ENCODE measurements around the gene ZGRF1.
"Not testable (repeated sequence)": the region's sequence is repeated elsewhere in the genome, so short reads cannot be mapped to it uniquely, and the experiment has no call there.

Gene ZGRF1

GRCh38 chr4:112523764-112524505, 112.8 kb downstream of the ZGRF1 start:
- Histone ChIP-seq H3K4me3 (ENCODE audit: low read length) (peak overlapping the region; percentile 20), H3K4me1 (ENCODE audit: insufficient read depth, low read length) (peaks cover 36% of the 10 kb centered on the region), H3K9me3 (ENCODE audit: low read length) (no peaks in the 10 kb centered on the region), H3K36me3 (ENCODE audit: insufficient read depth, low read length) (no peaks in the 10 kb centered on the region), H3K27me3 (ENCODE audit: insufficient read depth, low read length) (peaks cover 43% of the 10 kb centered on the region), H2AFZ (ENCODE audit: low read depth, low read length) (no peak overlapping the region)

- no peaks in the 10 kb centered on the region for H3K36me3 ChIP-seq (ENCODE audit: insufficient read depth, low read length)
- H3K9me3 ChIP-seq (ENCODE audit: low read length), result no peaks in the 10 kb centered on the region
- H3K27me3 ChIP-seq (ENCODE audit: insufficient read depth, low read length), result peaks cover 47% of the 10 kb centered on the region
- peak overlapping the region; percentile 20 for H3K4me3 ChIP-seq (ENCODE audit: low read length)
- peak overlapping the region; percentile 15 for H2AFZ ChIP-seq (ENCODE audit: low read depth, low read length)
- H3K4me1 ChIP-seq (ENCODE audit: insufficient read depth, low read length), result peaks cover 42% of the 10 kb centered on the region
Observed at GRCh38 chr4:112523008-112523721, 113.5 kb downstream of the ZGRF1 start.

- H3K36me3 ChIP-seq (ENCODE audit: insufficient read depth, low read length); H3K9me3 ChIP-seq (ENCODE audit: low read length); H2AFZ ChIP-seq (ENCODE audit: low read depth, low read length): not testable (repeated sequence)
- Histone ChIP-seq H3K4me3 (ENCODE audit: low read length) (peak overlapping the region; percentile 20), H3K27me3 (ENCODE audit: insufficient read depth, low read length) (peaks cover 54% of the 10 kb centered on the region), H3K4me1 (ENCODE audit: insufficient read depth, low read length) (peaks cover 46% of the 10 kb centered on the region)
Observed at GRCh38 chr4:112522431-112522830, 114.3 kb downstream of the ZGRF1 start.

- H3K4me3 ChIP-seq (ENCODE audit: low read length), result peak overlapping the region; percentile 39
- H3K27me3 ChIP-seq (ENCODE audit: insufficient read depth, low read length), result peaks cover 59% of the 10 kb centered on the region
- peaks cover 56% of the 10 kb centered on the region for H3K4me1 ChIP-seq (ENCODE audit: insufficient read depth, low read length)
- no peaks in the 10 kb centered on the region for H3K36me3 ChIP-seq (ENCODE audit: insufficient read depth, low read length)
- H2AFZ ChIP-seq (ENCODE audit: low read depth, low read length), result no peak overlapping the region
- H3K9me3 ChIP-seq (ENCODE audit: low read length), result no peaks in the 10 kb centered on the region
Observed at GRCh38 chr4:112521123-112522023, 115.3 kb downstream of the ZGRF1 start.

GRCh38 chr4:112520598-112521122, 116.0 kb downstream of the ZGRF1 start:
- Histone ChIP-seq H3K9me3 (ENCODE audit: low read length) (no peaks in the 10 kb centered on the region), H3K36me3 (ENCODE audit: insufficient read depth, low read length) (no peaks in the 10 kb centered on the region), H3K4me1 (ENCODE audit: insufficient read depth, low read length) (peaks cover 56% of the 10 kb centered on the region), H3K4me3 (ENCODE audit: low read length) (peak overlapping the region; percentile 39), H2AFZ (ENCODE audit: low read depth, low read length) (no peak overlapping the region), H3K27me3 (ENCODE audit: insufficient read depth, low read length) (peaks cover 59% of the 10 kb centered on the region)

- Histone ChIP-seq H3K36me3 (ENCODE audit: insufficient read depth, low read length) (no peaks in the 10 kb centered on the region), H3K4me1 (ENCODE audit: insufficient read depth, low read length) (peaks cover 56% of the 10 kb centered on the region), H3K27me3 (ENCODE audit: insufficient read depth, low read length) (peaks cover 59% of the 10 kb centered on the region), H2AFZ (ENCODE audit: low read depth, low read length) (no peak overlapping the region), H3K9me3 (ENCODE audit: low read length) (no peaks in the 10 kb centered on the region), H3K4me3 (ENCODE audit: low read length) (peak overlapping the region; percentile 39)
Observed at GRCh38 chr4:112519689-112520597, 116.8 kb downstream of the ZGRF1 start.

GRCh38 chr4:112518675-112519074, 118.0 kb downstream of the ZGRF1 start:
- H3K27me3 ChIP-seq (ENCODE audit: insufficient read depth, low read length), result peaks cover 56% of the 10 kb centered on the region
- no peaks in the 10 kb centered on the region for H3K9me3 ChIP-seq (ENCODE audit: low read length)
- H2AFZ ChIP-seq (ENCODE audit: low read depth, low read length), result no peak overlapping the region
- H3K4me3 ChIP-seq (ENCODE audit: low read length), result no peak overlapping the region
- H3K4me1 ChIP-seq (ENCODE audit: insufficient read depth, low read length), result peaks cover 66% of the 10 kb centered on the region
- no peaks in the 10 kb centered on the region for H3K36me3 ChIP-seq (ENCODE audit: insufficient read depth, low read length)

GRCh38 chr4:112517911-112518310, 118.8 kb downstream of the ZGRF1 start:
- Histone ChIP-seq H3K4me3 (ENCODE audit: low read length) (no peak overlapping the region), H3K36me3 (ENCODE audit: insufficient read depth, low read length) (no peaks in the 10 kb centered on the region), H2AFZ (ENCODE audit: low read depth, low read length) (no peak overlapping the region), H3K27me3 (ENCODE audit: insufficient read depth, low read length) (peaks cover 55% of the 10 kb centered on the region), H3K4me1 (ENCODE audit: insufficient read depth, low read length) (peaks cover 70% of the 10 kb centered on the region), H3K9me3 (ENCODE audit: low read length) (no peaks in the 10 kb centered on the region)

- Histone ChIP-seq H3K4me1 (ENCODE audit: insufficient read depth, low read length) (peaks cover 67% of the 10 kb centered on the region), H2AFZ (ENCODE audit: low read depth, low read length) (no peak overlapping the region), H3K4me3 (ENCODE audit: low read length) (peak overlapping the region; percentile 74), H3K36me3 (ENCODE audit: insufficient read depth, low read length) (no peaks in the 10 kb centered on the region), H3K27me3 (ENCODE audit: insufficient read depth, low read length) (peaks cover 55% of the 10 kb centered on the region), H3K9me3 (ENCODE audit: low read length) (no peaks in the 10 kb centered on the region)
Observed at GRCh38 chr4:112517067-112517634, 119.6 kb downstream of the ZGRF1 start.

GRCh38 chr4:112516471-112517066, 120.1 kb downstream of the ZGRF1 start:
- peak overlapping the region; percentile 74 for H3K4me3 ChIP-seq (ENCODE audit: low read length)
- H3K9me3 ChIP-seq (ENCODE audit: low read length), result no peaks in the 10 kb centered on the region
- H3K4me1 ChIP-seq (ENCODE audit: insufficient read depth, low read length), result peaks cover 62% of the 10 kb centered on the region
- no peaks in the 10 kb centered on the region for H3K36me3 ChIP-seq (ENCODE audit: insufficient read depth, low read length)
- H3K27me3 ChIP-seq (ENCODE audit: insufficient read depth, low read length), result peaks cover 55% of the 10 kb centered on the region
- H2AFZ ChIP-seq (ENCODE audit: low read depth, low read length), result no peak overlapping the region

- Histone ChIP-seq H3K4me1 (ENCODE audit: insufficient read depth, low read length) (peaks cover 61% of the 10 kb centered on the region), H3K36me3 (ENCODE audit: insufficient read depth, low read length) (no peaks in the 10 kb centered on the region), H3K27me3 (ENCODE audit: insufficient read depth, low read length) (peaks cover 56% of the 10 kb centered on the region), H3K9me3 (ENCODE audit: low read length) (no peaks in the 10 kb centered on the region), H3K4me3 (ENCODE audit: low read length) (peak within 1 kb of the TSS; percentile 74), H2AFZ (ENCODE audit: low read depth, low read length) (peak within 1 kb of the TSS; percentile 73)
Observed at GRCh38 chr4:112516066-112516470, 120.6 kb downstream of the ZGRF1 start, which contains the start of gene NEUROG2. TSS of gene NEUROG2 (minus strand) at chr4:112516180. CDS start at chr4:112515475, 705 bp downstream.

All from neuron (in vitro differentiated cells).